GM12875 (cell line): ENCODE data around the gene PAGE2.
"Not testable (repeated sequence)": the region's sequence is repeated elsewhere in the genome, so short reads cannot be mapped to it uniquely, and the experiment has no call there.

ENCODE experiments used
- H3K4me3 ChIP-seq: one replicate; pipeline ENCODE4 v1.5.1; 2011; ENCODE audit warnings: low read depth, low read length, control low read depth
- TF ChIP-seq, protein P1 (sequence below): IDR thresholded peaks from 2 replicates; pipeline ENCODE4 v1.5.1; 2011; ENCODE audit warnings: low read depth, mild to moderate bottlenecking, control low read depth, inconsistent platforms, low read length, moderate library complexity, borderline replicate concordance; ENCODE audit not compliant: insufficient read depth

The PAGE2 gene

DNA sequence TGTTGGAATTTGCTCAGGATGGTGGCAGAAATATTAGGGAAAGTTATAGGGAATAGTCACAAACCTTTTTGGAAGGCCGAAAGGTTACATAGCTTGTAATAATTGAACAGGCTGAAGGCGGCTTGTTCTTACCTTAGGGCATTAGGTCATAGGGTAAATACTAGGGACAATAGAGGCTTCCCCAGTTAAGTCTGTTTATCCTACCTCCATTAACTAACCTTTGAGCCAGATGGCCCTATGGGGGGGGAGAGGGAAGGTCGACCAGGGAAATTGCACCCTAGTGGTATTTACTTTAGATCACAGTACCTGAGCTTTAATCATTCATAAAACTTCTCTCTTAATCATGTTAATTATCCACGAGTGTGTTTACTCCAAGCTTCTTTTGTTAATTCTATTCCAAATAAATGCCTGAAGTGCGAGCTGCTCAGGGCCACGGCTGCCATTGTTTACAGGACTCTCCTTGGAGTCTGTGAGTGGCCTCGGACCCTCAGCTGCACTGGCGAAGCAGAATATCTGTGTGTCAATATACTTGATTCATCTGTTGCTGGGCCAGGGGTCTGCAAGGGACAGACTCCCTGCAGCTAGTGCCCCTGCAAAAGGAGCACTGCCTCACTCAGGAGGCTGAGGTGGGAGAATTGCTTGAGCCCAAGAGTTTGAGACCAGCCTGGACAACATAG lies 22.9 kb downstream of the PAGE2 start:
- H3K4me3 ChIP-seq = no peak overlapping the region
- TF ChIP-seq, protein P1, sequence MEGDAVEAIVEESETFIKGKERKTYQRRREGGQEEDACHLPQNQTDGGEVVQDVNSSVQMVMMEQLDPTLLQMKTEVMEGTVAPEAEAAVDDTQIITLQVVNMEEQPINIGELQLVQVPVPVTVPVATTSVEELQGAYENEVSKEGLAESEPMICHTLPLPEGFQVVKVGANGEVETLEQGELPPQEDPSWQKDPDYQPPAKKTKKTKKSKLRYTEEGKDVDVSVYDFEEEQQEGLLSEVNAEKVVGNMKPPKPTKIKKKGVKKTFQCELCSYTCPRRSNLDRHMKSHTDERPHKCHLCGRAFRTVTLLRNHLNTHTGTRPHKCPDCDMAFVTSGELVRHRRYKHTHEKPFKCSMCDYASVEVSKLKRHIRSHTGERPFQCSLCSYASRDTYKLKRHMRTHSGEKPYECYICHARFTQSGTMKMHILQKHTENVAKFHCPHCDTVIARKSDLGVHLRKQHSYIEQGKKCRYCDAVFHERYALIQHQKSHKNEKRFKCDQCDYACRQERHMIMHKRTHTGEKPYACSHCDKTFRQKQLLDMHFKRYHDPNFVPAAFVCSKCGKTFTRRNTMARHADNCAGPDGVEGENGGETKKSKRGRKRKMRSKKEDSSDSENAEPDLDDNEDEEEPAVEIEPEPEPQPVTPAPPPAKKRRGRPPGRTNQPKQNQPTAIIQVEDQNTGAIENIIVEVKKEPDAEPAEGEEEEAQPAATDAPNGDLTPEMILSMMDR = no peak

DNA sequence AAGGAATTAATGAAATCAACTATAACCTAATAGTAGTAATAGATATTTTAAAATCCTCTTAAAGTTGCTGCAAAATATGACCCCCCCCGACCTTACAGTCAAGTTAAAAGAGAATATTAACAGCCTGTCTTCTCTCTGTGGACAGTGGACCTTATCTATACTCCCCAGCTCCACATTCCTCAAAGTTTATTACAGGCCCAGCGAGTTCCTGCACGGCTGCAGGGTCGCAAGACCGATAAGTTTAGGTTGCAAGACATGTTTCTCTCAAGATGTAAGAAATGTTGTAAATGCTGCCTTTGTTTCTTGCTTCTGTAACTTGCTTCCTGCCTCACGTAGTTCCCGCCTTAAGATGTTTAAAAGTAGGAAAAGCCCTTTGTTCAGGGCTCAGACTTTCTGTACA lies 27.8 kb downstream of the PAGE2 start:
- H3K4me3 ChIP-seq = not testable (repeated sequence)

DNA sequence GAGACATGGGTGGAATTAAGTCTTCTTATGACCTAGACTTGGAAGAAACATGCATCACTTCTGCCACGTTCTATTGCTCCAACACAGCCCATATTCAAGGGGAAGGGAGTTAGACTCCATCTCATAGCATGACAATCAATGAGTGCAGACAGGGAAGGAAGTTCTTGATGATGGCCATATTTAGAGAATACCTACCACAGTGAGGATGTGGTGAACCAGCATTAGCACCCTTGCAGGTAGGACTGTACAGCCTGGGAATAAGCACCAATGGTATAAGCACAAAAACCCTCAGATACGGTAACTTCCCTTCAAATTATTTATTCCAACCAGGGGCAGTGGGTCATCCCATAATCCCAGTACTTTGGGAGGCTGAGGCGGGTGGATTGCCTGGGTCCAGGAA lies 29.8 kb downstream of the PAGE2 start:
- H3K4me3 ChIP-seq = no peak overlapping the region
- TF ChIP-seq, protein P1 = no peak

DNA sequence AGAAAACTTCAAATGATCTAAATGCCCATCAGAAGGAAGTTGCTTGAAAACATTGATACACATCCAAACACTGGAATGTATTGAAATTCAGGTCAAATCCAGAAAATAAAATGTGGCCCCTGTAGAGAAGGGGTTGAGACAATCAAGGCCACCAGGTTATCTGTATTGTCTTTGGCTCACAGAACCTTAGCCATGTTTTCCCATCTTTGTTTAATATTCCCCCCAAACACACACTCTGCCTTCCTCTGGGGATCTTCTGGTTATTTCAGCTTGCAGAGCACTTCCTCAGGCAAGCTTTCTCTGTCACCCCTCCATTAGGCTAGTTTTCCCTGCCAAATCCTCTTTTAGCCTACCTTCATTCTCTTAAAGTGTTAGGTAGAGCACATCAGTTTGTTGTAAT lies 30.5 kb downstream of the PAGE2 start:
- TF ChIP-seq, protein P1 = no peak
- H3K4me3 ChIP-seq = no peak overlapping the region

DNA sequence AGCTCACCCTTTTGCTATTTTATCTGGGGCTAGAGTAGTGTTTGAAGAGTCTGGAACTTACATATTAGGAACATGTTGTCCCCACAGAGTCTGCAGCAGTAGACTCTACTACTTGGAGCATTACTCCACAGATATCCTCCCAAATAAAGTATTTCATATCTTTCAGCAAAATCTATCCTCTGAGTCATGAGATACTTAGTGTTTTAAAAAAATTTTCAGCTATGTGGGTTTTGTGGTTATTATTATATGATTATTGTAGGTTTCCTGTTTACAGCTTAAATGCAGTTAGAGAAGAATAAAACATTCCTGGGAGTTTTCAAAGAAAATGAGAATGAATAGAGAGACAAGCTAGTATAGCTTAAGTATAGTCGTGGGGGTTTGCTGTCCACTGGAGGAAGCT lies 30.9 kb downstream of the PAGE2 start:
- no peak overlapping the region for H3K4me3 ChIP-seq
- TF ChIP-seq, protein P1 = no peak

DNA sequence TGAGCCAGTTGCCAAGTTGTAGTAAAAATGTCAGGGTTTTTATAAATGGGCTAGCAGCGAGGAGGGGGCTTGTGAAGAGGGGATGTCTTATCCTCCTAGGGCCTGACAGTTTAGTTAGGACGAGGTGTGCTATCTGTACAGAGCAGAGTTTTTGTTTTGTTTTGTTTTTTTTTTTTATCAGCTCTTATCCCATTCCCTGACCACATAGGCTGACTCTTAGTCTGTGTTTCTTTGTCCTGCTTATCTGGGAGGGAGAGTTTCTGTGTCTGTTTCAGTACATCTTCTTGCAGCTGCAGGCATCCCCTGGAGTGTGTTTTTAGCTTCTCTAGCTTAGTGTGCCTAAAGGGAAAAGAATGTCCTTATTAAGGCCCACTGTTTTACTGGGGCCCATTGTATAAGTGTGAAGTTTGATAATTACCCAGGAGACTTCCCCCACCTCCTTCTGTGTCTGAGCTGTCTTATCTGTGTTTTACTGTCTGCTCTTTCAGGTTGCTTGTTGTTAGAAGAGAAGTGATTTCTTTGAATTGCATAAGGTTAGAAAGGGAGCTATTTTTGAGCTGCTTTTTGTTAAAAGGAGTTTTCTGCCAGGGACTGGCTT lies 32.0 kb downstream of the PAGE2 start:
- TF ChIP-seq, protein P1 = no peak

DNA sequence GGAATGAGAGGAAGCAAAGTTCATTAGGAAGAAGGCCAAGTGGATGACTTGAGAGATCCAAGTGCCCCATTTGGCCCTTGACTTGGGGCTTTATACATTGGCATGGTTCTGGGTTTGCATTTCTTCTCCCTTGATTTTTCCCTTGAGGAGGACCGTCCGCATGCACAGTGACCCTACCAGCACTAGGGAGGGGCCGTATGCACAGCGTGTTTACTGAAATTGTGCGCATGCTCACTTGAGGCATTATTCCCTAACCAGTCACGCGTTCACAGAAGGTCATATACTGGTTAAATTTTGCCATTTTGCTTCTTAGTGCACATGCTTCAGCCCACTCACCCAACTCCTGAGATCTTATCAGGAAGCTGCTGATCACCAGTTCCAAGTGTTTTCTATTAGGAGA lies 35.1 kb downstream of the PAGE2 start:
- TF ChIP-seq, protein P1 = no peak
- no peak overlapping the region for H3K4me3 ChIP-seq

More for the DNA sequence above, 32.0 kb downstream of the PAGE2 start:
- no peak overlapping the region for H3K4me3 ChIP-seq
